Neural cell (in vitro differentiated cells): Measurements from ENCODE around the gene TSEN15.

Source experiments
- EZH2 ChIP-seq: fragments of 200-600, 300-800 bp; shearing (Covaris generic), sonication (generic); IDR thresholded peaks from 2 replicates; pipeline ENCODE4 v1.6.1; 2014; ENCODE audit warnings: antibody characterized with exemption, low read length, borderline replicate concordance, mild to moderate bottlenecking; ENCODE audit not compliant: insufficient read depth, poor library complexity, severe bottlenecking
- POLR2AphosphoS5 ChIP-seq: IDR thresholded peaks from 2 replicates; pipeline ENCODE4 v1.6.1; 2012
- TF ChIP-seq, protein P1 (sequence below): fragments of 450-650 bp; IDR thresholded peaks from 2 replicates; pipeline ENCODE4 v1.5.1; 2014; ENCODE audit warnings: antibody characterized with exemption, mild to moderate bottlenecking, moderate library complexity; ENCODE audit not compliant: poor library complexity, severe bottlenecking

DNA sequence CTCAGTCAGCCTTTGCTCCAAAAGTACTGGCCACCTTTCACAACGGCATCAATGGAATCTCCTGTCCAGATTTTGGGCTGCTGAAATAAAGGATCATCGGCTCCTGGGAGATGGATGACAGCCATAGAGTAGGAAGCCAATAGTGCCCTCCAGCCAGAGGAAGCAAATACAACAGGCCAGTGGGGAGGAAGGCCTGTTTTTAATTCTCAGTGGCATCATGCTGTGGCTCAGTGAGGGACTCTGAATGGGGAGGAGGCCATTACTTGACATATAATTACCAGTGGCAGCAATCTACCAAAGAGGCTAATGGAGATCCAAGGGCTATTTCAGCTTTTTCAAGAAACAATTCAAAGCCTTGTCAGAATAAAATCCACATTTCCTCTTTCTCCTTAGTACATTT lies 40.7 kb upstream of the TSEN15 start:
- TF ChIP-seq POLR2AphosphoS5, result peak; percentile 24
- TF ChIP-seq, protein P1, sequence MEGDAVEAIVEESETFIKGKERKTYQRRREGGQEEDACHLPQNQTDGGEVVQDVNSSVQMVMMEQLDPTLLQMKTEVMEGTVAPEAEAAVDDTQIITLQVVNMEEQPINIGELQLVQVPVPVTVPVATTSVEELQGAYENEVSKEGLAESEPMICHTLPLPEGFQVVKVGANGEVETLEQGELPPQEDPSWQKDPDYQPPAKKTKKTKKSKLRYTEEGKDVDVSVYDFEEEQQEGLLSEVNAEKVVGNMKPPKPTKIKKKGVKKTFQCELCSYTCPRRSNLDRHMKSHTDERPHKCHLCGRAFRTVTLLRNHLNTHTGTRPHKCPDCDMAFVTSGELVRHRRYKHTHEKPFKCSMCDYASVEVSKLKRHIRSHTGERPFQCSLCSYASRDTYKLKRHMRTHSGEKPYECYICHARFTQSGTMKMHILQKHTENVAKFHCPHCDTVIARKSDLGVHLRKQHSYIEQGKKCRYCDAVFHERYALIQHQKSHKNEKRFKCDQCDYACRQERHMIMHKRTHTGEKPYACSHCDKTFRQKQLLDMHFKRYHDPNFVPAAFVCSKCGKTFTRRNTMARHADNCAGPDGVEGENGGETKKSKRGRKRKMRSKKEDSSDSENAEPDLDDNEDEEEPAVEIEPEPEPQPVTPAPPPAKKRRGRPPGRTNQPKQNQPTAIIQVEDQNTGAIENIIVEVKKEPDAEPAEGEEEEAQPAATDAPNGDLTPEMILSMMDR, result peak; percentile 11
- TF ChIP-seq EZH2, result no peak
